DMS53 (cell line): Measurements from ENCODE around the gene CYFIP1.
A peak's percentile ranks its signal among the peaks of the same experiment; 100 is the strongest.

Source experiments
- DNase-seq: peaks from one replicate; lab custom pipeline; 2025; lab: John Stamatoyannopoulos, UW

Gene CYFIP1

DNA sequence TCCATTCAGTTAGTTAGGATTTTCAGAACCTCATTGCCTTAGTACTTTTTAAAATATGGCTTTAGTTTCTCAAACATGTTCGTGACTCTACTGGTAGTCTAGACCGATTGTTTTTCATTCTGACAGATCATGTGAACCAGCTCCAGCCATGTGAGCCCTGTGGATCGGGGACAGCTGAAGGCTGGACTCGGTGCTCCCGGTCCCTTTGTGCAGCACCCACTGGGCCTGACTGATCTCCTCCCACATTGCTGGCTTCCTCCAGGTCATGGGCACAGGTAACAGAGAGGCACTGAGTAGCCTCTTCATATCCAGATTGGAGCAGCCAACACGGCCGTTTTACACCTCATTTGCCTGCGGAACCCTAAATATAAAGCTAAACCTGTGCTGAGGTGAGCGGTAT is 111.2 kb downstream of the CYFIP1 start:
- no peak for DNase-seq

DNA sequence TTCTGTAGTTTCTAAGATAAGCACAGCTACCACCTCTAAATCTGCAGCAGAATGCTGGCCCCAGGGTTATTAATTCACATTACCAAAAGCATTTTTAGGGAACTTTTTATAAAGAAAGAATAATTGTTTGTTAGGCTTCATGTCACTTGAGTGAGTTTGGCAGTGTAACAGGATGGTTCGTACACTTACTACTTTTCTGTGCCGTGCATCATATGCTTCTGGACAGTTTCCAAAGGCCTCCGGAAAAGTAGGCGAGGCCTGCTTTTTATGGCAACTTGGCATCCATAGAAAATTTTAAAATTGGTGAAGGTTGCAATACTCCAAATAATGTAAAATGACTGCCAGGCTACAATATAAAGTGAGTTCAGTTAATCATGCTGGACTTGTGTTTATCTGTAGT is 111.7 kb downstream of the CYFIP1 start:
- DNase-seq = no peak

DNA sequence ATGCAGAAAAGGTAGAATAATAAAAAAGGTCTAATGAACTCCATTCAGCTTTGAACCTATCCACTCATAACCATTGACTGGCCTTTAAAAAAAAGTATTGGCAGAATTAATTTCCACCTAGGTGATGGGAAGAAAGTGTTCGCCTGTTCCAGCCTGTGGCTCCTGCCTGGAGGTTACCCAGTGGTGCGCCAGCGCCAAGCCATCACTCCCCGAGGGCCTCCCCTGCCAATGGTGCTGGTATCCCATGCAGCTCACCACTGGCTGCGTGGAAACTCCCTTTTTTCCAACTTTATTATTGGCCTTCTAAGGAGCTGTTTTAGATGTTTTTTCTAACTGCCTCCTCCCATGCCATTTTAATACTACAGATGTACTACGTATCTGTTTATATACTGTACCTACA is 112.3 kb downstream of the CYFIP1 start:
- DNase-seq = no peak

DNA sequence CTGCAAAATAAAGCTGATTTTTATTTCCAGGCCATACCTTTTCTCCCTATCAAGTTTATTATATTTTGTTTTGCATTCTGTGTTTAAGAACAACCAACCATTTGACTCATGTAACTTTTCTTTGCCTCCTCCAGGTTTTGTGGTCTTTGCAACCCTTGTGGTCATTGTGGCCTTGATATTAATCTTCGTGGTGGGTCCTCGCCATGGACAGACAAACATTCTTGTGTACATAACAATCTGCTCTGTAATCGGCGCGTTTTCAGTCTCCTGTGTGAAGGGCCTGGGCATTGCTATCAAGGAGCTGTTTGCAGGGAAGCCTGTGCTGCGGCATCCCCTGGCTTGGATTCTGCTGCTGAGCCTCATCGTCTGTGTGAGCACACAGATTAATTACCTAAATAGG is 114.1 kb downstream of the CYFIP1 start:
- no peak for DNase-seq

DNA sequence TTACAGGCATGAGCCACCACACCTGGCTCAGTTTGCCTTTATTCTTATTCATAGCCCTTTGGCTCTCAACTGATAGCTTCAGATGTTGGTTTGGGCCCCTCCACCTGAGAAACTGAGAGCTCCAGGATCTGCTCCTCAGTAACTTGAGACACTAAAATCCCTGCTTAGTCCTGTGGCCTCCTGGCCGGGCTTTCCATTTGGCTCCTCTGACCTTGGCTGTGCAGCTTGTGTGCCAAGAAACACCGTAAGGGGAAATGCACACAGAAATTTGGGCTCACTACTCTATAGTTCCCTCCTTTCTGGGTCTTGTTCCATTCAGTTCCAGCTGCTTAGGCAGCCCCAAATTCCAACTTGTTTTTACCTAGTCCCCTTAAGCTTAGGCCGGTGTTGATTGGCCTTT is 116.8 kb downstream of the CYFIP1 start:
- no peak for DNase-seq

DNA sequence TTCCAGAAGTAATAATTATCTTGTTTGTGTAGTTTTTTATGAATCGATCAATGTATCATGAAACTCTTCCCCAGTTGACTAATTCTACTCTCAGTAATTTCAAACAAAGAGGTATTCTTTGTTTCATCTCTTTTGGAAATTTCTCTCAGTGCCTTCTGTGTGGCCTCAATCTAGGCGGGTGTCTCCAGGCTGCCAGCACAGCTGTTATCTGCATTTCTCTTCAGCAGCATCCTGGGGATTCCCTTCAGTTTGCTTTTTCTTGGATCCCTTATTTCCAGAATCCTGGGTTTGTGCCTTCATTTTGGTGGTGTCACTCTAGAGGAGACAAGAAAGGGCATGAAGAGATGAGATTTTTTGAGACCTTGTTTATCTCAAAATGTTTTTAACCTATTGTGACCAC is 119.0 kb downstream of the CYFIP1 start:
- no peak for DNase-seq

DNA sequence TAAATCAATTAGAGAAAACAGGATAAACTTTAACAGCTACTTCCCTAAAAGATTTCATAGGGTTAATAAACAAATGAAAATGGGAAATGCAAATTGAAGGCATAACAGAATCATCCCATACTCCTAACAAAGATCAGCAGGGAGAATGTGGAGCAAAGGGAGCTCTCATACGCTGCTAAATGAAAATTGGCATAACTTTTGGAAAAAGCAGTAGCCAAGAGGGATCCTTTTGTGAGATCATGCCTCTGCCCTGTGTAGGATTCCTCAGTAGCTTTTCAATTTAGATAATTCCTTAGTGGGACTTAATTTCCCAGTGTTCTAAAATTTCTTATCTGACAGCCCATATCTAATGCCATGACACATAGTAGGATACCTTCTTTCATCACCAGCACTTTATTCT is 123.5 kb downstream of the CYFIP1 start:
- DNase-seq = no peak

DNA sequence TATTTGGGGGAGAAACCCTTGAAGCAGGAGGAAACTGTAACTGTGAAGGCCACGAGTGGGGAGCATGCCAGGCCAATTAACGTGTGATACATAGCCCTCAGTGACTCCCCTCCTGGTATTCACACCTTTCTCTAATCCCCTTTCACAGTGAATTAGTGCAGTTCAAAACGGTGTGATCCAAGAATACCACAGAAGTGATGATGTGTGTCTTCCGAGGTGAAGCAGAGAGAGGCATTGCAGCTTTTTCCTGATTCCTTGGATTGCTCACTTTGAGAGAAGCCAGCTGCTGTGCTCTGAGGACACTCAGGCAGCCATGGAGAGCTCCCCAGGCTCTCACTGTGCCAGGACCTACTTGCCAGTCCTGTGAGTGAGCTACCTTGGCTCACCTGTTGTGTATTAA is 124.4 kb downstream of the CYFIP1 start:
- no peak for DNase-seq

DNA sequence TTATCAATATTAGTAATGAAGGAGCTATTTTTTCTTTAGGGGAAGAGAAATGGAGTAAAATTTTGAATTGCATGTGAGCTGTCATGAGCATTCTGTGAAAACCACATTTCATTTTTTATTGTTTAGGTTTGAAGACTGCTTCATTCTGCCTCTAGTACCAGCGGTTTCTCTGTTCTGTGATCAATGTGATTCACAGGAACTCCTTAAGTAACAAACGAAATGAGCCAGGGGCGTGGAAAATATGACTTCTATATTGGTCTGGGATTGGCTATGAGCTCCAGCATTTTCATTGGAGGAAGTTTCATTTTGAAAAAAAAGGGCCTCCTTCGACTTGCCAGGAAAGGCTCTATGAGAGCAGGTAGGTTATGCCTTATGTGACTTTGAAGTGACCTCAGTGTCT is 128.7 kb downstream of the CYFIP1 start:
- DNase-seq = no peak

DNA sequence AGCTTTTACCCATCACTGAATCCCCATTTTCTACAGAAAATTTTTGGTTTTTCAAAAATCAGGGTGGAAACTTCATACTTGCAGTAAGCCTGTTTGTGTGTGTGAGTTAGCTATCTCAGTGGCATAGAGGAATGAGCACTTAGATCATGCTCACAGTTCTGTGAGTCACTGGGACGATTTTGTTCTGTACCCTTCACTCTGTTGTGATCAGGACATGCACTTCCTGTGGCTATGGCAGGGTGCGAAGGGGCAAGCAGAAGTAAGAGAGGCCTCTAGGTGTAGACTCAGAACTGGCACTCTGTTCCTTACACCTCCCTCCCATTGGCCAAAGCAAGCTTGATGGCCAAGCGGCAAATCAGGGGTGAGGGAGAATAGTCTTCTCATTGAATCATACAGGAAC is 130.1 kb downstream of the CYFIP1 start:
- no peak for DNase-seq

DNA sequence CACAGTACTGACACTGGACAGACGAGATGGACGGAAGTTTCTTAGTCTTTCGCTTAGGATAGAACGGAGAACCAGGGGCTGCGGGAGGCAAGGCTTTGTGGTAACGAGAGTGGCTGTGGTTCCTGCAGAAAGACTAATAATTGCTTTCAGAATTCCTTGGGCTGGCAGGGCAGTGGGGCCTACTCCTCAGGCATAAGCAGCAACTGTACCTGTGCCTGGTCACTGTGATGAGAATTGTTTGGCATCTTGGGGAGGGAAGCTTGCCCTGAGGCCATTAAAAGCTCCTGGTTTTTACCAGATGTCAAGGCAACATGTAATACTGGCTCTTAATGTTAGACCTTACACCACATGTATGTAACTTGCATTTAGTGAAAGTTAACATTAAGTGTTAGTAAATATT is 134.1 kb downstream of the CYFIP1 start:
- no peak for DNase-seq

DNA sequence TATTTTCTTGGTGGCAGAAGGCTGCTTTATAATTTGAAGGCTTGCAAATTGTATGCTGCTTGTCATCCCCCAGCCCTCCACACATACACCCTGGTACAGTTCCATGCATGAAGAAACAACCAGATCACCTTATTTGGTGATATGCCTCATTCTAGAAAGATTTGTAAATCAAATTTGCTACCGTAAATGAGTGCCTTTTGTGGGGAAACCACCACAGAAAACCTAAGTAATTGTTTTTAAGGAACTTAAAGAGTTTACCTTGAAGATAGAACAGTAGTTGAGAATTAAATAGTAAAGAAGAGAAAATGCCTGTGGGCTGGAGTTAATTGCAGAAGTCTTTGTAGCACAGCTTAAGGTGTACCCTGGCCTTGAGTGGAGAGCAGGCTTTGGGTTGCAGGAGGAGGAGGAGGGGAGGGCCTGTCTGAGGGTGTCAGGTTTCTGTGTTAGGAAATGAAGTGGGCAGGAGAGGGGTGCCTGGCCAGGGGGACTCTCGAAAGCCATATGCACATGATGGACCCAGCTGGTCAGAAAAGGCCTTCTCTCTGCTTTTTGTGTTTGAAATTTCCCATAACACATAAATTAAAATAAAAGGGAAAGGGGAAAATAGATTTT is 134.8 kb downstream of the CYFIP1 start:
- DNase-seq = no peak

DNA sequence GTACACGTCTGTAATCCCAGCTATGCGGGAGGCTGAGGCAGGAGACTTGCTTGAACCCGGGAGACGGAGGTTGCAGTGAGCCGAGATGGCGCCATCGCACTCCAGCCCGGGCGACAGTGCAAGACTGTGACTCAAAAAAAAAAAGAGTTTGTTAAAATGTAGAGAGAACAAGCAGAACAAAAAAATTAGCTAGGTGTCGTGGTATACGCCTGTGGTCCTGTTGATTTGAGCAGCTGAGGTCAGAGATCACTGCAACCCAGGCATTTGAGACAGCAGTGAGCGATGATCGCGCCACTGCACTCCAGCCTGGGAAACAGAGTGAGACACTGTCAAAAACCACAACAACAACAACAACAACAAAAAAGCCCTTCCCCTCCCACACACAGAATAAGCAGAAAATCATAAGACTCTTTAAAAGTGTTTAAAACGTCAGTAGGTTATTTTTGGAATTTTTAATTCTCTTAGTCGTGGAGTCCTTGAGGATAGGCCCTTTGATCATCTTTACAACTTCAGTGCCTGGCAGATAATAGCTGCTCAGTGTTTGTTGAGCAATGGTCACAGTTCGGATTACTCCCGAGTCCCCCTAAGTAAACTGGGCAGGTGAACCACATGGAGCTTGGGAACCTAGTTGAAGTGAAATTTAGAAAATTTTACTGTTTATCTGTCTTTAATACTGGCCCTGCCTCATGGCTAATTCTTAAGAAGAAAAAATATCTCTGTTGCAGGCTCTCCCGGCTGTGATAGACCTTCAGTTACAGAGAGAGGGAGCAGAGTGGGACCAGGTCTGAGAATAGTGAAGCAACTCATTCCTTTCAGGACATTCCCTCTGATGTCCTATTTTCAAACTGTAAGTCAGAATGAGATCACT is 135.5 kb downstream of the CYFIP1 start:
- no peak for DNase-seq

DNA sequence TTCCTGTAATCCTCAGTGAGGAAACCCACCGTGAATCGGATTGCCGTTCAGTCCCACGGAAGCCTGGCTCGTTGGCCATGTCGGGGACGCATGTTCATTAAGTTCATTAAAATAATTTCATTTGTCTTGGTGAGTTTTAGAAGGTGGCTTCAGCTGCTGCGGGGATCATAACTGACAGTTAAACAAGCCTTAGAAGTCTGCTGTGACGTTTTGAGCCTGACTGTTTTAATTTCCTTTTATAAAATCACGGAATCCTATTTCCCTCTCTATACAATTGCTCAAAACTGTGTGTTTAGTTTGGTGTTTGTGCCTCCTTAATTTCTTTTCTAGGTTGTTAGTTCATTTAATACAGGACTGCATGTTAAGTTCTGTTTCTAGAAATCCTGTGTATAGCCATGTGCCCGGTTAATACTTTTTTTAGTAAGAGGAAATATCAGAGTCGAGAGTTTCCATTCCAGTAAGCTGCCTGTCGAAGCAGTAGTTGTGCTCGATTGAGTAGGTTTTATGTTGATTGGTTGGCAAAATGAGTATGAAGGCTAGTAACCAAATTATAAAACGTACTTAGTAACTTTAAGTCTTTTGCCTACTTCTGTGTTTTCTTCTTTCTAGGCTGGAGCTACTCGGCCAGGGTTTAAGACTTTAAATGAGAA is 141.0 kb downstream of the CYFIP1 start:
- DNase-seq = peak; percentile 20

DNA sequence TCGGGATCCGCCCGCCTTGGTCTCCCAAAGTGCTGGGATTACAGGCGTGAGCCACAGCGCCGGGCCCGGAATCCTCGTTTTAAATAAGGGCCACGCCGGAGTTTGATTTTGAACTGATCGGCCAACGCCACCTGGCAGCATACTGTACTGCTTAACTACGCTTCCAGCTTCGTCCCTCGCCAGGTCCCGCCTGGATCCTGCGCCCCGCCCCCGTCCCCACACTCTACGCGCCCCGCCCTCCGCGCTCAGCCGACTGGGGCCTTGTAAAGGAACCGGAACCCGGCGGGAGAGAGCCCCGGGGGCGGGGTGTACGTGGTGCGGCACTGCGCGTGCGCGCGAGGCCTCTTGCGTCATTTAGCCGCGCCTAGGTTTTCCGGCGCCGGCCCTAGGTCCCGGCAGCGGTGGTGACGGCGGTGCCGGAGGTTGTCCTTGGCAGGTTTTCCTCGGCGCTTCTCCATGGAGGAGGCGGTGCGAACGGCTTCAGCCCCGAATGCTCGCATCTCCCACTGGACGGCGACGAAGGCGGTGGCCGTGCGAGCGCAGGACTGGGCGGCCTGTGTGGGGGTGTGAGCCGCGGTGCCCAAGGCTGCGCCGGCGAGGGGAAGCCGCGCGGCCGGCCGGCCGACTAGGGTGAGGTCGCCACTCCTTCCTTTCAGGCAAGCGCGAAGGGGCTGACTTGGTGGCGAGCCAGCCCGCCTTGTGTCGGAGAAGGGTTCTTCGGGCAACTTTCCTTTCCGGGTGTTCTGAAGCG is 141.7 kb downstream of the CYFIP1 start, which contains the start of gene NIPA2:
Gene NIPA2 (plus strand): TSS at position 375 of the 751 bp plus-strand sequence. CDS start 13,066 bp downstream, outside the sequence.
- peak; percentile 98 for DNase-seq

DNA sequence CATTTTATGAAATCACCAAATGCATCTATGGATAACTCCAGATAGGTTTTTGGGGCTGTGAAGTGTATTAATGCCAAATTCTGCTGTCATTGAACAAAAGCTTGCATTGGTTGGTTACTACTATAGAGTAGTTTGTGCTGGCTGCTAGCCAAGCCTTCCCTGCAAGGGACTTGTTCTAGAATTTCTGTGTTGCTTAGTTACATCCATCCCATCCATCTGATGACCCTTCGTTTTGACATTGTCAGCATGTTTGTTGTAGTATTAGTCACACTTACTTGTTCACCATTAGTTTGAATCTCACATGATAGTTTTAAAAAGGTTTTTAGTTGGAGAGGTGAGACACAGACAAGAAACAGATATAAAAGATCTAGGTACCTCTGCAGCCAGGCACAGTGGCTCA is 148.7 kb downstream of the CYFIP1 start:
- DNase-seq = peak; percentile 28

DNA sequence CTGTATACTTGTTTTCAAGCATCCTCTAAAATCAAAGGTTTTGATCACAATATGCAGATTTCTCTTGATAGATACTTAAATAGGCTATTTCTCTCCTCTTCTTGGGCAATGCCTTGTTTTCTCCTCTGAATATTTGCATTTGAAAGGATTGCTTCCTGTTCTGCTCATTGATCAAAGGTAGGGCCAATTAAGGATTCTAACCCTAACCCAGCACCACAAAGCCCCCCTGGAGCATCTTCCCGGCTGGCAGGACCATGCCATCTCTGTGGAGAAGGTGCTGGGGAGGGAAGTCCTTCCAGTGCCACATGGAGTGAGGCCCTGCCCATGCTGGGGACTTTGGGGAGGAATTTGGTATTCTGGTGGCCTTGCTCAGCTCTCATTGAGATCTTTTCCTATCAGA is 153.0 kb downstream of the CYFIP1 start:
- DNase-seq = no peak

DNA sequence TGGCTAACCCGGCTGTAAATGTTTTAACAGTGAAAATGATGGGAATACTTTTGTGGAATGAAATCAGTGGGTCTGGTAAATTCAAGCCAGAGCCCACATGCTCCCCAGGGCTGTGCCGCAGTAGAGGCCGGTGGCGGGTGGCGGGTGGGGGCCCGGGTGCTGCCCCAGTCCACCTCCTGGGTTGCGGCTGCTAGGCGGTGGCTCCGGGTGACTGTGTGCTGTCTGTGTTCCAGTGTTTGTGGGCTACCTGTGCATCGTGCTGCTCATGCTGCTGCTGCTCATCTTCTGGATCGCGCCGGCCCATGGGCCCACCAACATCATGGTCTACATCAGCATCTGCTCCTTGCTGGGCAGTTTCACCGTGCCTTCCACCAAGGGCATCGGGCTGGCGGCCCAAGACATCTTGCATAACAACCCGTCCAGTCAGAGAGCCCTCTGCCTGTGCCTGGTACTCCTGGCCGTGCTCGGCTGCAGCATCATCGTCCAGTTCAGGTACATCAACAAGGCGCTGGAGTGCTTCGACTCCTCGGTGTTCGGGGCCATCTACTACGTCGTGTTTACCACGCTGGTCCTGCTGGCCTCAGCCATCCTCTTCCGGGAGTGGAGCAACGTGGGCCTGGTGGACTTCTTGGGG is 156.6 kb downstream of the CYFIP1 start:
- no peak for DNase-seq

DNA sequence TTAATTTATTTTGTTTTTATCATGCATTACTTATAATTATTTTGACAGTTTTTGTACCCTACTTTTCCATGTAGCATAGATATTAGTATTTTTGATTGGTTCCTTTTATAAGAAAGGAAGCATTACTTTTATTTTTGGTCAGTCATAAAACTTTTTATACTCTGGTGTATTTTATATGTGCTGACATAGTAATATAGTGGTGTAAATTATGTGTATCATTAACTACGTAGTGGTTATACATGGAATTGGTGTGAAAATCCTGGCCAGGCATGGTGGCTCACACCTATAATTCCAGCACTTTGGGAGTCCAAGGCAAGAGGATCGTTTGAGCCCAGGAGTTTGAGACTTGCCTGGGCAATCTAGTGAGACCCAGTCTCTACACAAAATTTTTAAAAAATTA is 160.5 kb downstream of the CYFIP1 start:
- DNase-seq = no peak
